ENCODE measurements around the gene CMIP. TPM values are rescaled to one million over a fixed set of nuclear protein-coding genes. Genes with fewer than 3 reads are reported as not detected.

Gene CMIP
- total RNA-seq, 4 donors from 2014 or later: 14.5 to 24.6 (median 21.0) TPM

DNA sequence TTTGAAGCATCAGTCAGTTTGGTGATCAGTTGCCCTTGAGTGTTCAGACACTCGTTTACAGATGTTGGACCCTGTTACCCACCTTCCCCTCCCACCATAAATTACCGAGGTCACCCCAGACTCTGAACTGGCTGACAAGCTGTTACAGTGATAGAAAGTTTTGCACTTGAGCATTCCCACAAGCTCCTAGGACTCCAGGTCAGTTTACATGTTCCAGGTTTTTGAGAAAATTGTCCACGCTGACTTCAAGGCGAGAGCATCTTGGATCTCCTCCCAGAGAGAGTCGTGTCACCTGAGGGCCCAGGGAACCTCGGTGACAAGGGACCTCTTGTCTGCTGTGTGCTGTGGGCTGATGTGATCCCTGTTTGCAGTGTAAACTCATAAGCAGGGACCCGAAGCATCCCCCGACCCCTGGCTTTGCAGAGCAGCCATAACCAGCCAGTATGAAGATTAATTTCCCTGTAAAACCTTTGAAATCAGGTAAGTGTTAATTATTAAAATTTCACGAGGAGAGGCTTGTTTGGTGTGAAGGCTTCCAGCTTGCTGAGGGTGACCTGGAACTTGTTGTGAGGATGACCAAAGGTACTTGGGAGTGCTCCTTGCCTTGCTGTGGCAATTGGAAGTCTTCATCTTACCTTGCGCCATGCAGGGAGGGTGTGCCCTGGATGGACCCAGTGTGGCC, 91.2 kb downstream of the CMIP start:
- no peak for DNase-seq (ENCODE audit: extremely low spot score)
- H3K4me3 ChIP-seq: no peak overlapping the region
- no peaks in the 10 kb centered on the region for H3K27me3 ChIP-seq
- no peak overlapping the region for H3K27ac ChIP-seq (replicated peaks in 1 of 4)
- intact Hi-C loops (cut with DNase I): no loop called here
- TF ChIP-seq EP300 (IDR thresholded peaks at IDR 0.05) (no peak), POLR2A (IDR thresholded peaks at IDR 0.05; ENCODE audit: low read depth) (no peak), POLR2AphosphoS5 (IDR thresholded peaks at IDR 0.05) (no peak)
- TF ChIP-seq, protein P1, sequence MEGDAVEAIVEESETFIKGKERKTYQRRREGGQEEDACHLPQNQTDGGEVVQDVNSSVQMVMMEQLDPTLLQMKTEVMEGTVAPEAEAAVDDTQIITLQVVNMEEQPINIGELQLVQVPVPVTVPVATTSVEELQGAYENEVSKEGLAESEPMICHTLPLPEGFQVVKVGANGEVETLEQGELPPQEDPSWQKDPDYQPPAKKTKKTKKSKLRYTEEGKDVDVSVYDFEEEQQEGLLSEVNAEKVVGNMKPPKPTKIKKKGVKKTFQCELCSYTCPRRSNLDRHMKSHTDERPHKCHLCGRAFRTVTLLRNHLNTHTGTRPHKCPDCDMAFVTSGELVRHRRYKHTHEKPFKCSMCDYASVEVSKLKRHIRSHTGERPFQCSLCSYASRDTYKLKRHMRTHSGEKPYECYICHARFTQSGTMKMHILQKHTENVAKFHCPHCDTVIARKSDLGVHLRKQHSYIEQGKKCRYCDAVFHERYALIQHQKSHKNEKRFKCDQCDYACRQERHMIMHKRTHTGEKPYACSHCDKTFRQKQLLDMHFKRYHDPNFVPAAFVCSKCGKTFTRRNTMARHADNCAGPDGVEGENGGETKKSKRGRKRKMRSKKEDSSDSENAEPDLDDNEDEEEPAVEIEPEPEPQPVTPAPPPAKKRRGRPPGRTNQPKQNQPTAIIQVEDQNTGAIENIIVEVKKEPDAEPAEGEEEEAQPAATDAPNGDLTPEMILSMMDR (IDR thresholded peaks at IDR 0.05): no peak
- no peaks in the 10 kb centered on the region for H3K9me3 ChIP-seq
- no peaks in the 10 kb centered on the region for H3K36me3 ChIP-seq
- H3K4me1 ChIP-seq: peaks cover 0 to 26% (median 19%) of the 10 kb centered on the region in 4 donors
- WGBS: 85% methylated on average over 9 of the region's 10 CpGs

DNA sequence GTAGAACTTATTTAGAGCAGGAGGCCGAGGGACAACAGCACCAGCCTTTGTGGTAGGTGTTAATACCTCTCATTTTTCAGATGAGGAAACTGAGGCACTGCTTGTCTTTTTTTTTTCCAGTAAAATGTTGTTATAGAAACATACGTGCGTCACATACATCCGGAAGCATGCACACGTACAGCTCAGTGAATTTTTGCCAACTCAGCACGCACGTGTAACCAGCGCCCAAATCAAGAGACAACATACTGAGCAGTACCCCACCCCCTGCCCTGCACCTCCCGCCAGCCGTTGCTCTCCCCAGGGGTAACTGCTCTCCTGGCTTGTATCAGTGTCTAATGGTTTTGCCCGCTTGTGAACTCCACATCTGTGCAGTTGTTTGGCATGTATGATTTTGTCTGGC, 92.0 kb downstream of the CMIP start:
- Histone ChIP-seq H3K27me3 (no peaks in the 10 kb centered on the region), H3K27ac (replicated peaks in 1 of 4) (no peak overlapping the region), H3K36me3 (no peaks in the 10 kb centered on the region), H3K4me1 (peaks cover 0 to 26% (median 18%) of the 10 kb centered on the region in 4 donors), H3K9me3 (no peaks in the 10 kb centered on the region), H3K4me3 (no peak overlapping the region)
- DNase-seq (ENCODE audit: extremely low spot score): no peak
- 94% methylated on average over 11 of the region's 11 CpGs for WGBS
- no peak for TF ChIP-seq EP300 (IDR thresholded peaks at IDR 0.05)
- TF ChIP-seq, protein P1 (IDR thresholded peaks at IDR 0.05): no peak
- TF ChIP-seq POLR2AphosphoS5 (IDR thresholded peaks at IDR 0.05): no peak
- TF ChIP-seq POLR2A (IDR thresholded peaks at IDR 0.05; ENCODE audit: low read depth): no peak
- intact Hi-C loops (cut with DNase I): no loop called here

DNA sequence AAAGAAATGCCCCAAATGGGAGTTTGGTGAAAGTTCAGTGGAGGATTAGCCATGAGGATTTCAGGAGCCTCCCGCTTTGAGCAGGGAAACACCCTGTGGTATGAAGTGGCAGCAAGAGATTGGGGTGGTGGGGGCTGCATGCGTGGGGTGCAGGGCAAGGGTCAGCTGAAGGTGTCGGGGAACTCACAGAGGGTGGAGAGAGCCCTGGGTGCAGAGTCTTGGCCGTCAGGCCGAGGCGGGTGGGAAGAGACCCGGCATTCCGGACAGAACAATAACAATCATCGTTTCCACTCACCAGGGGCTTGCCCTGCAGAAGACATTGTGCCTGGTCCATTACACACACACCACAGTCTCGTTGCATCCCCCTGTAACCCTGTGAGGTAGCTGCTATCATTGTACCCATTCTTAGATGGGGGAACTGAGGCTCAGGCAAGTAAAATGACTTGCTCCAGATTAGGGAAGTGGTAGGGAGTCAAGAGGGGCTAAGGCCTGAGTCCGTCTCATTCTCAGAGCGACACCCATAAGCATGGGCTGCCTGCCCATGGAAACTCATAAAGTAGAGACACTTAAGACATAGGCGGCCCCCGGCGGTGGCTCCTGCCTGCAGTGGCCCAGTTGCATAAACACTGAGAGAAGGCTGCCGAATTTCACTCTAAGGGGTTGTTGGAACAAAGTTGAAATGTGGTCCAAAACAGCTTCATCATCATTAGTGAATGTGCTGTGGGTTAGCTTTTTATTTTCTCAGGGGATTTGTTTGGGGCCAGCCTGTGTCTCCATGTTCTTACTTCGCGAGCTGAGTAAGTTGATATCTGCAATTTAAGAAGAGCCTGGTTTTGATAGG, 93.3 kb downstream of the CMIP start:
- Histone ChIP-seq H3K27me3 (no peaks in the 10 kb centered on the region), H3K4me1 (peaks cover 3 to 39% (median 25%) of the 10 kb centered on the region in 4 donors), H3K27ac (replicated peaks in 1 of 4) (no peak overlapping the region), H3K36me3 (no peaks in the 10 kb centered on the region), H3K4me3 (no peak overlapping the region), H3K9me3 (no peaks in the 10 kb centered on the region)
- intact Hi-C loops (cut with DNase I): no loop called here
- TF ChIP-seq EP300 (IDR thresholded peaks at IDR 0.05) (no peak), POLR2A (IDR thresholded peaks at IDR 0.05; ENCODE audit: low read depth) (no peak), POLR2AphosphoS5 (IDR thresholded peaks at IDR 0.05) (no peak)
- TF ChIP-seq, protein P1 (IDR thresholded peaks at IDR 0.05): no peak
- no peak for DNase-seq (ENCODE audit: extremely low spot score)
- WGBS: 80% methylated on average over 18 of the region's 18 CpGs

DNA sequence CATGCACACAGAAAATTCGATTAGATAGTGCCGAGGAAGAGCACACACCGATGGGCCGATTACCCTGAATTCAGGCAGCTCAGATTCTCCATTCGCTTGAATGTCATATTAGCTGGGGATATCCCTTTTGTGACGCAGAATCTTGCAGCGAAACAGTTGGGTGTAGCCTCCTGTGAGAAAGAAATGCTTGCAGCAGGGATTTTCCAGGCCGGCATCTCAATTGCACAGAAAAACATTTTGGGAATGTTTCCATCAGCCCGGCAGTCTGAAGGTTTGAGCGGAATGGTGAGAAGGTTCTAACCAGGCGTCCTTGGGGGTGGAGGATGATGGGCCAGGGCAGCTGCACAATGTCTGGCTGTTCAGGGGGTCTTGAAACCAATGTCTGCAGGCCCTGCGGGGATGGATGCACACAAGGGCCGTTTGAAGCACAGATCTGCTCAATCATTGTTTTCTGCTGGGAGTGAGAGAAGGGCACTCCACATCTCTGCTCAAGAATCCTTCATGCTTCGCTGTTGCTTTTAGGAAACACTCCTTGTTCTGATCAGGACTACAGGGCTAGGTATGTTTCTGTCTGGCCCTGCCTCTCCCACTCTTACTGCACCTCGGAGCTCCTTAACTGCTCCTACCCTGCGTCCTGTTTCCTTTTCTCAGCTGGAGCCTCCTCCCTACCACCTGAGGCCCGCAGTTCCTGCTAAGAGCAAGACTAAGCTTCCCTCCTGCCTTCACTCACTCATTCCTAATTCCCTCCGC, 94.6 kb downstream of the CMIP start:
- H3K4me1 ChIP-seq: peaks cover 11 to 51% (median 37%) of the 10 kb centered on the region in 4 donors
- H3K27ac ChIP-seq (replicated peaks in 1 of 4): no peak overlapping the region
- H3K27me3 ChIP-seq: no peaks in the 10 kb centered on the region
- no peak for DNase-seq (ENCODE audit: extremely low spot score)
- intact Hi-C loops (cut with DNase I): no loop called here
- WGBS: 74% methylated on average over 14 of the region's 18 CpGs
- no peaks in the 10 kb centered on the region for H3K9me3 ChIP-seq
- TF ChIP-seq POLR2A (IDR thresholded peaks at IDR 0.05; ENCODE audit: low read depth) (no peak), EP300 (IDR thresholded peaks at IDR 0.05) (no peak), POLR2AphosphoS5 (IDR thresholded peaks at IDR 0.05) (no peak)
- TF ChIP-seq, protein P1 (IDR thresholded peaks at IDR 0.05): no peak
- H3K4me3 ChIP-seq: no peak overlapping the region
- no peaks in the 10 kb centered on the region for H3K36me3 ChIP-seq

Data from esophagus muscularis mucosa (tissue), 4 donors.